GM12874 (cell line): ENCODE measurements around the gene NKX6-2.

Experiments
- TF ChIP-seq, protein P1 (sequence below): IDR thresholded peaks from 2 replicates; pipeline ENCODE4 v1.5.1; 2011; ENCODE audit warnings: low read depth, mild to moderate bottlenecking, control low read depth, low read length, moderate library complexity; ENCODE audit not compliant: insufficient read depth

NKX6-2 gene

DNA sequence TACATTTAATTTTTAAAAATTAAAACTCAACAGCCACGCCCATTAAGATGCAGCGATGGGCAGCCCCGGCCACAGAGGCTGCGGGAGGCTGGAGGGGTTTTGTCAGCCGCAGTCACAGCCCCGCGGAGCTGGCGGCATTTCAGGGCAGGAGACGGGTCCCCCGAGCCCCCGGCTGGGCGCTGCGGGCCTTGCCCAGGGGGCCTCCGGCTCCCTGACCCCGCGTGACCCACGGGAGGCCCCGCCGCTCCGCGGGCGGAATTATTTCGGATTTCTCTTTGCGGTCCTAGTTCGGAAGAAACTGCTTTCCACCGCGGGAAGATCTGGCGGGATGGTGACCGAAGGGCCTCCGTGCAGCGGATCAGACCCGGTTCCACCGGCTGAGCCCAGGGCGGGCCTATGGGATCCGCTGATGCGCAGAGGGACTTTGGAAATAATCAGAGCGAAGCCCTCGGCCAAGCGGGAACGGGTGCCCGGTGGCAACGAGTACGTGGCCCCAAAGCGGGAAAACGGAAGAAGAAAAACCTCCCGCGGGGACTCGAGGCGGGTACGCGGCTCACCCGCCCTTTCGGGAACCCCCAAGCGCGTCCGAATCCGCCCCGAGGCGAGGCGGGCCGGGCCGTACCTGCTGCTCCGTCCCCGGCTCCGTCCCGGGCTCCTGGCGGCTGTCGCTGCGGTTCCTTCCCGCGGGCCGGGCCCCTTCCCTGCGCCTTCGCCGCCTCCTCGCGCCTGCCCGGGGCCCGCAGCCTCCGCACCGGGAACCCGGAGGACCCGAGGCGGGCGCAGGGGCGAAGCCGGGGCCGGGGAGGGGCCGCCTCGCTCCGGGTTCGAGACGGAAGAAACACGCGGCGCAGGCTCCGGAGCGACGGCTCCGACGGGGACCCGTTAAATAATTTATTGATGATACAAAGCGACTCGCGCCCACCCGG, 1.7 kb downstream of the NKX6-2 start:
- TF ChIP-seq, protein P1, sequence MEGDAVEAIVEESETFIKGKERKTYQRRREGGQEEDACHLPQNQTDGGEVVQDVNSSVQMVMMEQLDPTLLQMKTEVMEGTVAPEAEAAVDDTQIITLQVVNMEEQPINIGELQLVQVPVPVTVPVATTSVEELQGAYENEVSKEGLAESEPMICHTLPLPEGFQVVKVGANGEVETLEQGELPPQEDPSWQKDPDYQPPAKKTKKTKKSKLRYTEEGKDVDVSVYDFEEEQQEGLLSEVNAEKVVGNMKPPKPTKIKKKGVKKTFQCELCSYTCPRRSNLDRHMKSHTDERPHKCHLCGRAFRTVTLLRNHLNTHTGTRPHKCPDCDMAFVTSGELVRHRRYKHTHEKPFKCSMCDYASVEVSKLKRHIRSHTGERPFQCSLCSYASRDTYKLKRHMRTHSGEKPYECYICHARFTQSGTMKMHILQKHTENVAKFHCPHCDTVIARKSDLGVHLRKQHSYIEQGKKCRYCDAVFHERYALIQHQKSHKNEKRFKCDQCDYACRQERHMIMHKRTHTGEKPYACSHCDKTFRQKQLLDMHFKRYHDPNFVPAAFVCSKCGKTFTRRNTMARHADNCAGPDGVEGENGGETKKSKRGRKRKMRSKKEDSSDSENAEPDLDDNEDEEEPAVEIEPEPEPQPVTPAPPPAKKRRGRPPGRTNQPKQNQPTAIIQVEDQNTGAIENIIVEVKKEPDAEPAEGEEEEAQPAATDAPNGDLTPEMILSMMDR, result no peak

DNA sequence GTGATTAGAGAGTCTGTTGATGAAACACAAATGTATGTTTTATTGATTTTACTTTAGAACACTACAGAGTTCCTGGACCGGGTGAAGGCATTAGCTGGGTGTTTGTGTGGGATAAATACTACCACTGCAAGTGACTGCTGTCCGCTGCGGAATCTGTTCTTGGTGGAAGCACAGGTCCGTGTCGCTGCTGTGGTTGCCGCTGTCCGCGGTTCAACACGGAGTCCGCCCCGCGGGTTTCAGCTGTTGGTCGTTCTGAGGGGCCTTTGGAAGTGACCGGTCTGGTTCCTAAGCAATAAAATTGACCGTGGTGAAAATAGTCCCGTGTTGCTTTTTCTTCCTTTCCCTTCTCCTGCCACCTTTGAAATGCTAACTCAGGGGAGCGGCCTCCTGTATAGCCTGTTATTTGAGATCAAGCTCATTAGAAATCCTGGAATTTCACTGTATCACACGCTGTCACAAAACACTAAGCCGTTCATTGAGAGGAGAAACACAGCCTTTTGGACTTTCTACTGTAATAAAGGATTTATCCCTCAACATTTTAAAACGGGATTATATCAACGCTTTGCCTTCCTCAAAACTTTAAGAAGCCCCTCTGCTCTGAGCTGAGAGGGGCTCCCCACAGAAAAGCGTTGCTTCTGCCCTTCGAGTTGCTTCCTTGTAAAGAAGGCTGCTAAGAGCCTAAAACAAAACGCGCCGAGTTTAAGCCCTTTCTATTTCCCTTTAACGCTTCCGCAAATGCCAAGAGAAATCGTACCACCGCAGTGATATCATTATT, 2.6 kb downstream of the NKX6-2 start:
- TF ChIP-seq, protein P1, result no peak

DNA sequence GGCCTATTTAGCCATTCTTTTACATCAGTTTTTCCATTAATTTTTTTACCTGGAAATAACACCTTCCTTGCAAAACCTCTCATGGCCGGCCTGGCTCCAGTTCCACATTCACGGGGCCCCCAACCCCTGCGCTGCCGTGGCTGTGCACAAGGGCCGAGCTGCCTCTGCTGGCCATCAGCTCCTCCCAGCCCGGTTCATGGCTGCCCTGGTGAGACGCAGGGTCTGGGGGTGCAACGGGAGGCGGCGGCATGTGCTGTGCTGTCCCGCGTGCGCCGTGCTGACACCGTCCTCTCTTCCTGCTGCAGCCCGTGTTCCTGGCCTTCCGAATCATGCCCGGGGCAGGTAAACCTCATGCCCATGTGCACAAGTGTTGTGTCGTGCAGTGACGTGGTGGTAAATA, 4.4 kb downstream of the NKX6-2 start:
- TF ChIP-seq, protein P1, result no peak

DNA sequence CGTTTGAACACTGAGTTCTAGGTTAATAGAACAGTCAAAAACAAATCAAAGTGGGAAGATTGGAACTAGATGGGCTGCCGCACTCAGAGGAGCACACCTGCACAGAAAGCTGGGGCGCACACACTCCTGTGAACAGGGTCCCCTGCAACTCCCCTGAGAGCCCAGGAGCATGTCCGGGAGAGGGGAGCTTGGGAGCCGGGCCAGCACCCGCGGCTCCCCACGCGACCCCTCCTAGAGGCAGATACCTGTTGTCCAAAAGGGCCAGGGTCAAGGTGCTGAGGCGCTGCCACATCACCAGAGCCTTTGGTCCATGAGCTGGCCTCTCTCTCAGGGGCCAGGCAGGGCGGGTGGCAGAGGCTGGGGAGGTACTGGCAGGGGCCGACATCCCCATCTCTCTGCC, 5.6 kb downstream of the NKX6-2 start:
- TF ChIP-seq, protein P1, result no peak

DNA sequence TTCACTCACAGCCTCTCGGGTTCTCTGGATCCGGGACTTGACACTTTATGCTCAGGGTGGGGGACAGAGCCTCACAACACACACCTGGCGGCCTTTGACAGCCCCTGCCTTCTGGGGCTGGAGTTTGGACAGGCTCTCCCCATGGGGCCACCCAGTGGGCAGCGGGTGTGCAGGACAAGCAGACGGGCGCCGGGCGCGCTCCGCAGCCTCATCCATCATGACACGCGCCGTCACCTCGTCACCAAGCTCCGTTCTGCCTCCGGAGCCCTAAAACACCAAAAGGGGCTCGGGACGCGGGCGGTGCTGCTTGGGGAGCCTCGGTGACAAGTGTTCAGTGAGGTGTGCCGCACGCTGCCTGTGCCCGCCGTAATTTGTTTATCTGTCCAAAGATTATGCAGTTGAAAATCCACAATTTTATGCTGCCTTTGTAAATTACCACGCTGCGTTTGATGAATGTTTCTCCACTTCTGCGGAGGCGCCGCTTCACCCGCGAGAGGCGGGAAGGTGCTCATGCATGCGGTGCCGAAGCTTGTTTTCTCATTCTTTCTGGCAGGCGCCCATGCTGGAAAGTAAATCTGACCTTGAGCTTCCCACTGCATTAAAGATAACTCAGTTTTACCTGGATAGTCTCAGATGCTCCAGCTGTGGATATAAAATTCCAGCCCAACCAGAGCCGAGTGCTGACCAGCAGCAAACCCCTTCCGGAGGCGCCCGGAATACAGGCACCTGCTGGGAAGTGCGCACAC, 6.2 kb downstream of the NKX6-2 start:
- TF ChIP-seq, protein P1, result no peak

DNA sequence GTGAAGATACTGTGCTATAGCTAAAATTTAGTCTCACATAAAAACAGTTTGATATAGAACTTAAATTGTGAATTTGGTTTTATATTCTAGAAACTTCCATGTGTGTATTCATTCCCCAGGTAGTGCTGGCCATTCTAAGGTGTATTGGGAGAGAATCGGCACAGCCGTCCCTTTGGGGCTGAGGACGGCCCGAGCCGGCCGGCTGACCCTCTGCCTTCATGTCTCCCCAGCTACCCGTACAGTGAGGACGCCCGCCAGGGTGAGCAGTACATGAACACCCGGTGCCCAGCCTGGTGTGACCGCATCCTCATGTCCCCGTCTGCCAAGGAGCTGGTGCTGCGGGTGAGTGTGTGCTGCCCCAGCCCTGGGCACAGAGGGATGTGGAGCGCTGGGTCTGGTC, 8.5 kb downstream of the NKX6-2 start:
- TF ChIP-seq, protein P1, result no peak

DNA sequence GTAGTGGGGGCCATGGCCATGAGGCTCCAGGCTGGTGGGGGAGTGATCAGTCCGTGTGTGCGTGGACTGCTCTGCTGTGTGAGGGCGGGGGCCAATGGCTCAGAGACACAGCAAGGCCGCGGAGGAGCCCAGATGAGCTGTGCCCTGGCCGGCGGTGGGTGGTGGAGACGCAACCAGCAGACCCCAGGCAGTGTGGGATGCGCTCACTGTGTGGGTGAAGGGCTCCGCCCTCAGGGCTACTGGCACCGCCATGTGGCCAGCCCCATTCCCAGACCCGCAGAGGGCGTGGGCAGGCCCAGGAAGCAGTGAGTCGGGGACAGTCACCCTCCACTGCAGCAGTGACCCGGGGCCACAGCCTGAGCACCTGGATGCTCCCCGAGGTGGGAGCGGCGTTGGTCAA, 9.1 kb downstream of the NKX6-2 start:
- TF ChIP-seq, protein P1, result no peak
